Right atrium auricular region (tissue), 2 donors: ENCODE measurements around the gene PSMB11. TPM values are rescaled to one million over a fixed set of nuclear protein-coding genes. Genes with fewer than 3 reads are reported as not detected.

Experiments used
- DNase-seq: peaks from one replicate; pipeline ENCODE4 v3.0.0-alpha.2; 2019; ENCODE audit warnings: low spot score
- H3K27ac ChIP-seq, 2 donors: fragments of 200-600 bp; sonication (generic); 1 replicate in 1 of 2; 2 replicates in 1 of 2; pipeline ENCODE4 v1.5.1; 2016 to 2019
- H3K27me3 ChIP-seq, 2 donors: fragments of 200-600 bp; sonication (generic); one replicate each; pipeline versions ENCODE4 v1.5.1 to v1.6.0; 2017 to 2019
- H3K36me3 ChIP-seq: fragments of 200-600 bp; sonication (generic); one replicate; pipeline ENCODE4 v1.5.1; 2016
- H3K4me1 ChIP-seq, 2 donors: fragments of 200-600 bp; sonication (generic); one replicate each; pipeline versions ENCODE4 v1.5.1 to v1.6.0; 2017 to 2019
- H3K4me3 ChIP-seq, 2 donors: fragments of 200-600 bp; sonication (generic); 1 replicate in 1 of 2; 2 replicates in 1 of 2; pipeline ENCODE4 v1.5.1; 2017 to 2019; ENCODE audit warnings: mild to moderate bottlenecking in 1 of 2, moderate library complexity in 1 of 2
- H3K9me3 ChIP-seq, 2 donors: fragments of 200-600 bp; sonication (generic); one replicate each; pipeline ENCODE4 v1.5.1; 2019
- total RNA-seq, 2 donors: library from RNA; depleted of rRNA; stranded (reverse); fragments of >200 nt; gene quantifications; one replicate each; pipeline ENCODE4 v1.1.0, GENCODE V29; 2016
- TF ChIP-seq, protein P1 (sequence below), 2 donors: fragments of 200-600 bp; sonication (generic); IDR thresholded peaks; one replicate each; pipeline ENCODE4 v1.5.1; 2019; ENCODE audit warnings: antibody characterized with exemption in 2 of 2

PSMB11 gene
- total RNA-seq, 2 donors from 2014 or later, result not detected

- Histone ChIP-seq H3K9me3 (no peaks in the 10 kb centered on the region), H3K27ac (no peak overlapping the region), H3K36me3 (peaks cover 18% of the 10 kb centered on the region), H3K4me3 (no peak overlapping the region), H3K4me1 (no peaks in the 10 kb centered on the region), H3K27me3 (no peaks in the 10 kb centered on the region)
- TF ChIP-seq, protein P1, sequence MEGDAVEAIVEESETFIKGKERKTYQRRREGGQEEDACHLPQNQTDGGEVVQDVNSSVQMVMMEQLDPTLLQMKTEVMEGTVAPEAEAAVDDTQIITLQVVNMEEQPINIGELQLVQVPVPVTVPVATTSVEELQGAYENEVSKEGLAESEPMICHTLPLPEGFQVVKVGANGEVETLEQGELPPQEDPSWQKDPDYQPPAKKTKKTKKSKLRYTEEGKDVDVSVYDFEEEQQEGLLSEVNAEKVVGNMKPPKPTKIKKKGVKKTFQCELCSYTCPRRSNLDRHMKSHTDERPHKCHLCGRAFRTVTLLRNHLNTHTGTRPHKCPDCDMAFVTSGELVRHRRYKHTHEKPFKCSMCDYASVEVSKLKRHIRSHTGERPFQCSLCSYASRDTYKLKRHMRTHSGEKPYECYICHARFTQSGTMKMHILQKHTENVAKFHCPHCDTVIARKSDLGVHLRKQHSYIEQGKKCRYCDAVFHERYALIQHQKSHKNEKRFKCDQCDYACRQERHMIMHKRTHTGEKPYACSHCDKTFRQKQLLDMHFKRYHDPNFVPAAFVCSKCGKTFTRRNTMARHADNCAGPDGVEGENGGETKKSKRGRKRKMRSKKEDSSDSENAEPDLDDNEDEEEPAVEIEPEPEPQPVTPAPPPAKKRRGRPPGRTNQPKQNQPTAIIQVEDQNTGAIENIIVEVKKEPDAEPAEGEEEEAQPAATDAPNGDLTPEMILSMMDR (IDR thresholded peaks at IDR 0.05), result no peak
- no peak for DNase-seq
Measured at GRCh38 chr14:23025151-23025814, 16.7 kb upstream of the PSMB11 start.

GRCh38 chr14:23028799-23029198, 13.2 kb upstream of the PSMB11 start:
- Histone ChIP-seq H3K27me3 (no peaks in the 10 kb centered on the region), H3K36me3 (peaks cover 50% of the 10 kb centered on the region), H3K4me1 (peaks cover 0 to 16% of the 10 kb centered on the region in 2 donors), H3K27ac (no peak overlapping the region), H3K9me3 (no peaks in the 10 kb centered on the region), H3K4me3 (no peak overlapping the region)
- no peak for DNase-seq
- TF ChIP-seq, protein P1 (IDR thresholded peaks at IDR 0.05), result no peak

GRCh38 chr14:23030936-23031335, 11.1 kb upstream of the PSMB11 start:
- Histone ChIP-seq H3K27me3 (no peaks in the 10 kb centered on the region), H3K27ac (no peak overlapping the region), H3K4me1 (peaks cover 0 to 21% of the 10 kb centered on the region in 2 donors), H3K36me3 (peaks cover 43% of the 10 kb centered on the region), H3K9me3 (no peaks in the 10 kb centered on the region), H3K4me3 (no peak overlapping the region)
- no peak for DNase-seq
- TF ChIP-seq, protein P1 (IDR thresholded peaks at IDR 0.05), result no peak

- TF ChIP-seq, protein P1 (IDR thresholded peaks at IDR 0.05), result no peak
- Histone ChIP-seq H3K36me3 (peaks cover 37% of the 10 kb centered on the region), H3K9me3 (no peaks in the 10 kb centered on the region), H3K27me3 (no peaks in the 10 kb centered on the region), H3K27ac (no peak overlapping the region), H3K4me1 (peaks cover 0 to 21% of the 10 kb centered on the region in 2 donors), H3K4me3 (no peak overlapping the region)
- DNase-seq, result no peak
Measured at GRCh38 chr14:23033251-23033727, 8.7 kb upstream of the PSMB11 start.

DNA sequence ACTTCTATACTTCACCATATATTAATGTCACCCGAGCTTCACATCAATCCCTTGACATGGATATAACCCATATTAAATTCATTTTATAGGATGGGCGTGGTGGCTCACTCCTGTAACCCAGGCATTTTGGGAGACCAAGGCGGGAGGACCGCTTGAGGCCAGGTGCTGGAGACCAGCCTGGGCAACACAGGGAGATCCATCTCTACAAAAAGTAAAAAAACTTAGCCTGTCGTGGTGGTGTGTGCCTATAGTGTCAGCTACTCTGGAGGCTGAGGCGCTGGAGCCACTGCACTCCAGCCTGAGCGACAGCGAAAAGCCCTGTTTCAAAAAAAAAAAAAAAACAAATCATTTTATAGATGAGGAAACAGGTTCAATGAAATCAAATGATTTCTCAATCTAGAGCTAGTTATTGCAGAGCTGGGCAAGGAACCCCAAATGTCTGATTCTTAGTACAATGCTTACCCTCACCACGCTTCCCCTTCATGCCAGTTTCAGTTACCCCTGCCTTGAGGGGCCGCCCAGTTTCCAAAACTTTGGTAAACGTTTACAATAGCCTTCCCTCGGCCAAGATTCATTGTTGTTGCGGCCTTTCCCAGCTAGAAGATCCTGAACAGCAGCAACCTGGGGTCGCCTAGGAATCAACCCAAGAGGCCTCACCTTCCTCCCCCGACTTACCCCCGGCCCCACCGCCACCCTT, 8.1 kb upstream of the PSMB11 start:
- H3K27me3 ChIP-seq, result no peaks in the 10 kb centered on the region
- H3K4me3 ChIP-seq, result peak overlapping the region; percentile 80
- peak overlapping the region; percentile 92 to 95 for H3K27ac ChIP-seq
- H3K9me3 ChIP-seq, result no peaks in the 10 kb centered on the region
- peaks cover 0 to 21% of the 10 kb centered on the region in 2 donors for H3K4me1 ChIP-seq
- H3K36me3 ChIP-seq, result peaks cover 37% of the 10 kb centered on the region
- no peak for DNase-seq
- TF ChIP-seq, protein P1 (IDR thresholded peaks at IDR 0.05), result no peak
